HG03175 (cell line): ENCODE data around the gene ABCC2.
"Not testable (repeated sequence)": the region's sequence is repeated elsewhere in the genome, so short reads cannot be mapped to it uniquely, and the experiment has no call there.

ENCODE experiments used
- ATAC-seq: cut with Tn5 transposase; IDR thresholded peaks from one replicate; pipeline ENCODE4 v1.9.1; 2021; ENCODE audit warnings: mild to moderate bottlenecking, moderate library complexity; ENCODE audit not compliant: unreplicated experiment

The ABCC2 gene

GRCh38 chr10:99807786-99808185 lies 25.3 kb downstream of the ABCC2 start:
- ATAC-seq: no peak

- no peak for ATAC-seq
Observed at GRCh38 chr10:99808270-99808669, 25.8 kb downstream of the ABCC2 start.

- ATAC-seq: no peak
Observed at GRCh38 chr10:99809481-99809880, 27.0 kb downstream of the ABCC2 start.

- no peak for ATAC-seq
Observed at GRCh38 chr10:99809931-99810615, 27.6 kb downstream of the ABCC2 start.

- ATAC-seq: no peak
Observed at GRCh38 chr10:99812177-99812576, 29.7 kb downstream of the ABCC2 start.

GRCh38 chr10:99814143-99814542 lies 31.7 kb downstream of the ABCC2 start:
- no peak for ATAC-seq

- ATAC-seq: no peak
Observed at GRCh38 chr10:99815621-99816020, 33.2 kb downstream of the ABCC2 start.

GRCh38 chr10:99827936-99828335 lies 45.5 kb downstream of the ABCC2 start:
- ATAC-seq: no peak

GRCh38 chr10:99828464-99828863 lies 46.0 kb downstream of the ABCC2 start:
- ATAC-seq: no peak

- ATAC-seq: no peak
Observed at GRCh38 chr10:99832439-99832838, 50.0 kb downstream of the ABCC2 start.

- no peak for ATAC-seq
Observed at GRCh38 chr10:99834410-99834809, 52.0 kb downstream of the ABCC2 start.

- ATAC-seq: no peak
Observed at GRCh38 chr10:99835947-99836346, 53.5 kb downstream of the ABCC2 start.

GRCh38 chr10:99836711-99837110 lies 54.3 kb downstream of the ABCC2 start:
- no peak for ATAC-seq

- not testable (repeated sequence) for ATAC-seq
Observed at GRCh38 chr10:99840859-99841258, 58.4 kb downstream of the ABCC2 start.

GRCh38 chr10:99841746-99842145 lies 59.3 kb downstream of the ABCC2 start:
- no peak for ATAC-seq

- ATAC-seq: no peak
Observed at GRCh38 chr10:99843310-99843709, 60.9 kb downstream of the ABCC2 start.

GRCh38 chr10:99844433-99844955 lies 62.1 kb downstream of the ABCC2 start:
- no peak for ATAC-seq

- ATAC-seq: peak; percentile 76
Observed at GRCh38 chr10:99845837-99846382, 63.5 kb downstream of the ABCC2 start.

GRCh38 chr10:99849057-99849456 lies 66.6 kb downstream of the ABCC2 start:
- ATAC-seq: no peak

- ATAC-seq: no peak
Observed at GRCh38 chr10:99849536-99849935, 67.1 kb downstream of the ABCC2 start.

GRCh38 chr10:99850021-99850766 lies 67.8 kb downstream of the ABCC2 start:
- ATAC-seq: no peak

- no peak for ATAC-seq
Observed at GRCh38 chr10:99850767-99851340, 68.4 kb downstream of the ABCC2 start.
